Right lobe of liver (tissue), 6 donors: ENCODE measurements around the gene PRICKLE4. TPM values are rescaled to one million over a fixed set of nuclear protein-coding genes. Genes with fewer than 3 reads are reported as not detected.

Source experiments
- ATAC-seq, 4 donors: fragments of 200-7000 bp; cut with Tn5 transposase; one replicate each; pipeline ENCODE4 v1.9.1; 2020; ENCODE audit warnings: mild to moderate bottlenecking in 4 of 4, moderate library complexity in 4 of 4
- DNase-seq, 3 donors: peaks; one replicate each; pipeline ENCODE4 v3.0.0-alpha.2; 2020
- H3K27ac ChIP-seq, 3 donors: fragments of 200-600 bp; one replicate each; pipeline ENCODE4 v1.8.0; 2022
- H3K27me3 ChIP-seq, 2 donors: fragments of 200-600 bp; one replicate each; pipeline ENCODE4 v1.8.0; 2022
- H3K36me3 ChIP-seq, 4 donors: fragments of 200-600 bp; sonication (generic) in 1 of 4; one replicate each; pipeline versions ENCODE4 v1.5.1 to v1.8.0; 2017 to 2022; ENCODE audit warnings: control low read depth in 1 of 4
- H3K4me1 ChIP-seq, 4 donors: fragments of 200-600 bp; sonication (generic) in 1 of 4; one replicate each; pipeline versions ENCODE4 v1.5.1 to v1.8.0; 2017 to 2022; ENCODE audit warnings: control low read depth in 1 of 4
- H3K4me3 ChIP-seq, 3 donors: fragments of 200-600 bp; one replicate each; pipeline ENCODE4 v1.8.0; 2022
- H3K9me3 ChIP-seq, 4 donors: fragments of 200-600 bp; sonication (generic) in 1 of 4; one replicate each; pipeline versions ENCODE4 v1.5.1 to v1.8.0; 2017 to 2022; ENCODE audit warnings: control low read depth in 1 of 4
- POLR2A ChIP-seq: fragments of 450-650 bp; IDR thresholded peaks from one replicate; pipeline ENCODE4 v1.6.1; 2017; ENCODE audit warnings: antibody characterized with exemption, mild to moderate bottlenecking
- WGBS: methylation state at CpG from one replicate; pipeline ENCODE4 v1.1.6; 2018; ENCODE audit warnings: low coverage, low lambda C conversion rate; ENCODE audit not compliant: insufficient coverage; ENCODE audit errors: missing lambda C conversion rate; 5-methylcytosine and 5-hydroxymethylcytosine counted together
- intact Hi-C, 2 donors: fragments of 100-400 bp; cut with DNase I; formaldehyde crosslinking; loops; one replicate each; pipeline versions ENCODE4 v1.11.2 to v1.14.1; 2022
- total RNA-seq, 6 experiments: library from RNA; depleted of rRNA in 2 of 6; stranded (reverse); fragments of >200 nt in 2 of 6; fragmentation: NEBNext Ultra II Directional in 3 of 6; extraction: Animal tissue kit (Norgen Biotek cat#: 25700) in 3 of 6; gene quantifications; one replicate each; pipeline versions ENCODE4 v1.1.0 to v1.2.4, GENCODE V29; 2016 to 2023
- TF ChIP-seq, protein P1 (sequence below), 4 donors: fragments of 200-600 bp in 3 of 4; fragments of 450-650 bp in 1 of 4; IDR thresholded peaks; one replicate each; pipeline versions ENCODE4 v1.5.1 to v1.8.0; 2016 to 2022; ENCODE audit warnings: antibody characterized with exemption in 4 of 4, mild to moderate bottlenecking in 2 of 4
- donor health status: DM: no; HTN: yes; CAD: no.
- donor health status: DM: no; HTN: no; CAD: no.
- donor health status: DM: no; HTN: no; CAD: no.
- donor health status: DM: no; HTN: yes; CAD: no.
- donor health status: DM: no; HTN: yes; CAD: no.

The PRICKLE4 gene
- total RNA-seq, 6 experiments from 2014 or later = 1.3 to 3.1 (median 2.7) TPM; not detected in 1

DNA sequence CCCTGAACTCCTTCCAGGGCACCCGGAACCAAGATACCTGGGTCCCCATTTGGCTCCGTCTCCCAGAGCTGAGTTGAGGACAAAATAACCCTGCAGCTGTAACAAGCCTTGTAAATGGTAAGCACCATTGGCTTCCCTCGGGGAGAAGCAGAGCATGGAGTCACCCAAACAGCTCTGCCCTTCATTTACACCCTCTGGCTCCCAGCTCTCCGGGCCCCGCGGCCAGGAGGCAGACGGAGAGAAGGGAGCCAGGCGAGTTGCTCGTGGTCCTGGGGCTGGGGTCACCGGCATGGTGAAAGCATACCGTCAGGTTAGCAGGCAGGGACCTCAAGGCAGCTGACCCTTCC is 47.2 kb upstream of the PRICKLE4 start:
- Histone ChIP-seq H3K4me1 (no peaks in the 10 kb centered on the region), H3K27ac (peak overlapping the region; percentile 80 to 88 (median 87)), H3K36me3 (no peaks in the 10 kb centered on the region), H3K27me3 (no peaks in the 10 kb centered on the region), H3K9me3 (no peaks in the 10 kb centered on the region), H3K4me3 (peak overlapping the region in 2 of 3 donors; percentile 79 to 89)
- DNase-seq (no peak), ATAC-seq (no peak)
- TF ChIP-seq, protein P1, sequence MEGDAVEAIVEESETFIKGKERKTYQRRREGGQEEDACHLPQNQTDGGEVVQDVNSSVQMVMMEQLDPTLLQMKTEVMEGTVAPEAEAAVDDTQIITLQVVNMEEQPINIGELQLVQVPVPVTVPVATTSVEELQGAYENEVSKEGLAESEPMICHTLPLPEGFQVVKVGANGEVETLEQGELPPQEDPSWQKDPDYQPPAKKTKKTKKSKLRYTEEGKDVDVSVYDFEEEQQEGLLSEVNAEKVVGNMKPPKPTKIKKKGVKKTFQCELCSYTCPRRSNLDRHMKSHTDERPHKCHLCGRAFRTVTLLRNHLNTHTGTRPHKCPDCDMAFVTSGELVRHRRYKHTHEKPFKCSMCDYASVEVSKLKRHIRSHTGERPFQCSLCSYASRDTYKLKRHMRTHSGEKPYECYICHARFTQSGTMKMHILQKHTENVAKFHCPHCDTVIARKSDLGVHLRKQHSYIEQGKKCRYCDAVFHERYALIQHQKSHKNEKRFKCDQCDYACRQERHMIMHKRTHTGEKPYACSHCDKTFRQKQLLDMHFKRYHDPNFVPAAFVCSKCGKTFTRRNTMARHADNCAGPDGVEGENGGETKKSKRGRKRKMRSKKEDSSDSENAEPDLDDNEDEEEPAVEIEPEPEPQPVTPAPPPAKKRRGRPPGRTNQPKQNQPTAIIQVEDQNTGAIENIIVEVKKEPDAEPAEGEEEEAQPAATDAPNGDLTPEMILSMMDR (IDR thresholded peaks at IDR 0.05) = no peak
- no peak for TF ChIP-seq POLR2A
- 63% methylated on average over 7 of the region's 11 CpGs for WGBS
- intact Hi-C loops = no loop called here

DNA sequence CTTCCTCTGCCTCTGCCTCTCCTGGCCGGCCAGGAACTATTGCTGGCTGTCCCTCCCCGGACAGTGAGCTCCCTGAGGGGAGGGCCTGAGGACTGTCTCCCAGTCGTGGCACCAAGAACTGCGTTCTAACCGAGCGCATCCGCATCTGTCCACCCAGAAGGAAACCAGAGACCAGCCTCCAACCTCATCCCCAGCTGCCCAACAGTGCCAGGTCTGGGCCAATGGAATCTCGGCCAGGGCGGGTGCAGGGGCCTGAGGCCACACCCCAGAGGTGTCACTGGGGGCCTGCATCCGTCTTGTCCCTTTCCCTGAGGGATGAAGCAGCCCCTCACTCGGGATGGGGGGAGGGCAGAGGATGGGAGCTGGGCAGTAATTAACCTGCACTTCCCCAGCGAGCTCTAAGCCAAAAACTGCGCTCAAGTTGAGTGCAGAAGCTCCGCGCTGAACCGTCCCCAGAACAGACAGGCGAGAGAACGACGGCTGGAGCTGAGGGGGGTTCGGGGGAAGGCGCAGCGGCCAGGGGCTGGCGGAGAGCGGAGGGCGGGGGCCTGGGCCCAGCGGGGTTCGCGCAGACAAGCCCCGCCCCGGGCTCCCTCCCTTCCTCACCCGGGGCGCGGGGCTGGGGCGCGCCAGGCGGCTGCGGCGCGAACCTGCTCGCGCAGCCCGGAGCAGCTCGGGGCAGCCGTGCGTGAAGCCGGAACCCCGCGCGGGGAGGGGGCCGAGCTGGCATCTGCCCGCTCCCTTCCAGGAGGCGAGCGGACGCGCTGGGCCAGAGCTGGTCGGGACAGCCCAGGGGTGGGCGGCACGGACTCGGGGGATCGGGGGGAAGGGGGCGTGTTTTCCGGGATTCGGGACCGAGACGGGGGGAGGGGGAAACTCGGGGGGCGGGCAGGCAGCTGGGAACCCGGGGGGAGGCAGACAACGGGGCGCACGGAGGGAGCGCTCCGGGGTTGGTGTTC is 46.6 kb upstream of the PRICKLE4 start:
- H3K27ac ChIP-seq = peak overlapping the region; percentile 80 to 88 (median 87)
- no peaks in the 10 kb centered on the region for H3K27me3 ChIP-seq
- peak overlapping the region; percentile 79 to 96 (median 89) for H3K4me3 ChIP-seq
- ATAC-seq (peak; percentile 47 to 62 (median 58)), DNase-seq (peak; percentile 67 to 77 (median 76))
- no peaks in the 10 kb centered on the region for H3K4me1 ChIP-seq
- WGBS = 0% methylated on average over 8 of the region's 73 CpGs
- TF ChIP-seq, protein P1 (IDR thresholded peaks at IDR 0.05) = no peak
- peak; percentile 25 for TF ChIP-seq POLR2A
- no peaks in the 10 kb centered on the region for H3K9me3 ChIP-seq
- H3K36me3 ChIP-seq = no peaks in the 10 kb centered on the region
- intact Hi-C loops = no loop called here

DNA sequence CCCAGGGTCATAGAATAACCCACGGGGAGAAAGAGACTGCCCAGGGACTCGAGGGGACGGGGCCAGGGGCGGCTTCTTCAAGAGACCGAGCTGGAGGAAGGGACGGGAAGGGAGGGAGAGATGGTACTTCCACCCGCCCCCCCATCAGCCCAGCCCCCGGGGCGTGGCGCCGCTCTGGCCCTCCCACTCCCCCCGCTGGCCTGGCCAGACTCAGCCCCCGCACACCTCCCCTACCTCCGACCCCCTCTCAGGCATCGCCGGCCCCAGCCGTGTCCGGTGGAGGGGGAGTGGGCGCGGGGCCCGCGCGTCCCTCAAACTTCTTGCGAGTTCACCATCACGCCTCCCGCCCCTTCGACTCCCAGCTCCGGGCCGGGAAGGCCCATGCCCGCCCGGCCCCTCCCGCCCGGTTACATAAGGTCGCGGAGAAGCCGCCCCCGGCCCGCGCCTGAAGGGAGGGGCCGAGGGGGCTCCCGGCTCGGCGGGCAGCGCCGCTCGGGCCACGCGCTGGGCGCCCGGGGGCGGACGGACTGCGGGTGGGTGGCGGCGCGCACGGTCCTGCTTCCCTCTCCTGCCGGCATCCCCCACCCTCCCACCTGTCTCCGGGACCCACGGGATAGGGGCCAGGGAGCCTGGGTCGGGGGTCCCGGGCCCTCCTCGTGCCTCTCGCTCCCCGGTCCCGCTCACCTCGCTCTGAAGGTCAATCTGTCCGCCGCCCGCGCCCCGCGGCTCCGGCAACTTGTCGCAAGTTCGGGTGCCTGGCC is 45.7 kb upstream of the PRICKLE4 start:
- Histone ChIP-seq H3K27ac (peak overlapping the region; percentile 80 to 88 (median 87)), H3K9me3 (no peaks in the 10 kb centered on the region), H3K4me3 (peak overlapping the region; percentile 79 to 96 (median 89)), H3K4me1 (no peaks in the 10 kb centered on the region), H3K27me3 (no peaks in the 10 kb centered on the region), H3K36me3 (no peaks in the 10 kb centered on the region)
- ATAC-seq = peak; percentile 80 to 86 (median 82)
- peak; percentile 85 to 89 (median 87) for DNase-seq
- WGBS = no CpG with 5 or more reads among the region's 76 CpGs
- intact Hi-C loops = no loop called here
- TF ChIP-seq, protein P1 (IDR thresholded peaks at IDR 0.05) = no peak
- no peak for TF ChIP-seq POLR2A

DNA sequence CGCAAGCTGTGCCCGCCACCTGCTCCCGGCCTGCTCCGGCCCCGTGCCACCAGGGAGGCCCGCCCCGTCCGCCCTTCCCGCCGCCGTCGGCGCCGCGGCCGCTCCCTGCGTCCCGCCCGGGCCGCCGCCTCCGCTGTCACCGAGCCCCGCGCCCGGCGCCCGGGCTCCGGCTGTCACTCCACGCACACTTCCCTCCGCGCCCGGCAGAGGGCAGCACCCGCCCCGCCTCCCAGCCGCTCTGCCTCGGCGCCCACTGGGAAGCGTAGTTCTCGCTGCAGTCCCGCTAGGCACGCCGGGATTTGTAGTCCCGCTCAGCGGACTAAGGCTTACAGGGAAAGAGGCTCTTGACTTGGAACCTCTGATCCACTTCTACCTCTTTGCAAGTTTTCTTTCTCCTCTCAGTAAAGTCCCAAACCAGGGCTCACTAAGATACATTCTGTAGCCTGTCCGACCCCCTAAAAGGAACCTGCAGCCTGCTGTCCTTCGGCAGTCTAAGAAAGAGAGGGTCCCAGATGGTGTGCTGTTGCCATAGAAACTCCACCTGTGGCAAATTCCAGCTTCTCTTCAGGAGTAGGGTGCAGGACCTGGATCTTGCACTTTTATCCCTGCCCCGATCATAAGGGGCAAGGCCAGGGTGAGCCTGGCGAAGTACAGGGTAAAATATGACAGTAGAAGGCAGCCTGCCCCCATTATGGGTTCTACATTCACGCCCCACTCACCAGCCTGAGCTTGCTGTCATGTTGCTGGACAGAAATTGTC is 45.0 kb upstream of the PRICKLE4 start, which contains the start of gene TFEB:
TFEB (minus strand) TSS at position 182 of the 759 bp plus-strand sequence. CDS start 44,395 bp downstream, outside the sequence.
- no peaks in the 10 kb centered on the region for H3K9me3 ChIP-seq
- DNase-seq (peak; percentile 96 to 97 (median 96)), ATAC-seq (peak; percentile 87 to 92 (median 89))
- H3K4me3 ChIP-seq = peak within 1 kb of the TSS; percentile 79 to 96 (median 89)
- H3K36me3 ChIP-seq = no peaks in the 10 kb centered on the region
- 15% methylated on average over 7 of the region's 50 CpGs for WGBS
- no peaks in the 10 kb centered on the region for H3K4me1 ChIP-seq
- TF ChIP-seq, protein P1 (IDR thresholded peaks at IDR 0.05) = peak; percentile 89 to 100 (median 94)
- TF ChIP-seq POLR2A = peak; percentile 66
- H3K27me3 ChIP-seq = no peaks in the 10 kb centered on the region
- peak within 1 kb of the TSS; percentile 80 to 88 (median 87) for H3K27ac ChIP-seq
- intact Hi-C loops = no loop called here
